CD4-positive, alpha-beta T cell treated with Interleukin-4 for 4 hours (primary cell): Measurements from ENCODE around the gene ALG1.
"Not testable (repeated sequence)": the region's sequence is repeated elsewhere in the genome, so short reads cannot be mapped to it uniquely, and the experiment has no call there.

Source experiments
- DNase-seq: peaks from one replicate; pipeline ENCODE4 v3.0.0-alpha.2; 2020

The ALG1 gene

GRCh38 chr16:5075637-5076036, 4.0 kb downstream of the ALG1 start:
- no peak for DNase-seq

GRCh38 chr16:5077304-5077703, 5.7 kb downstream of the ALG1 start:
- DNase-seq = no peak

- DNase-seq = no peak
Measured at GRCh38 chr16:5078626-5079025, 7.0 kb downstream of the ALG1 start.

- DNase-seq = not testable (repeated sequence)
Measured at GRCh38 chr16:5080461-5080860, 8.8 kb downstream of the ALG1 start.

GRCh38 chr16:5080996-5081395, 9.4 kb downstream of the ALG1 start:
- not testable (repeated sequence) for DNase-seq

GRCh38 chr16:5083646-5084045, 12.0 kb downstream of the ALG1 start:
- not testable (repeated sequence) for DNase-seq

GRCh38 chr16:5084099-5084731, 12.6 kb downstream of the ALG1 start:
- DNase-seq = not testable (repeated sequence)

GRCh38 chr16:5084802-5085201, 13.2 kb downstream of the ALG1 start:
- DNase-seq = peak; percentile 50

DNA sequence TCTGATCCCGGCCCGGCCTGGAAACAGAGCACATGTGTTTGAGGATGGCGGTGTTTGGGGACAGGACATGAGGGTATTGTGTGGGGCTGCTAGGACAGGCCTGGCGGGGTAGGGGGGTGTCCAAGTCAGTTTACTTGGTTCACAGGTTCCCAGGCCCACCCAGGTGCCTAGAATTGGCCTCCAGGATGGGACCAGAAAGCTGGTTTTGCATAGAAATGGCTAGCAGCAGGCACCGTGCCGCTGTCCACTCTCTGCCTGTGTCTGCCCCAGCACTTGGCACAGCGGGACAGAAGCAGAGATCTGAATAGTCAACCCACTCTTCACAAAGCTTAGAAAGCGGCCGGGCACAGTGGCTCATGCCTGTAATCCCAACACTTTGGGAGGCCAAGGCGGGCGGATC, 14.1 kb downstream of the ALG1 start:
- not testable (repeated sequence) for DNase-seq

GRCh38 chr16:5088086-5088790, 16.6 kb downstream of the ALG1 start:
- DNase-seq = not testable (repeated sequence)

- not testable (repeated sequence) for DNase-seq
Measured at GRCh38 chr16:5088936-5089335, 17.3 kb downstream of the ALG1 start.

- DNase-seq = not testable (repeated sequence)
Measured at GRCh38 chr16:5089911-5090555, 18.4 kb downstream of the ALG1 start.

DNA sequence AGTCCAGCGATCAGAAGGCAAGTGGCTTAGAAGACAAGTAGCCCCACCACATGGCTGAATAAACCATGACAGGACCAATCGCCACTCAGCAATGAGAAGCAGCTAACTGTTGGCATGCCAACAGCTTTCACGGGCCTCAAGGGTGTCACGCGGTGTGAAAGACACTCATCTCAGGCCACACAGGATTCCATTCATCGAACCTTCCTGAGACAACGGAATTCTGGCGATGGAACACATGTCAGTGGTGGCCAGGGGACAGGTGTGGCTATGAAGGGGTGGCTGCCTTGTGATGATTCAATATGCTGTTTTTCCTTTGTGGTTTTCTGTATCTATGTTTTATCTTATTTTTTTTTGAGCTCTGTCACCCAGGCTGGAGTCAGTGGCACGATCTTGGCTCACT, 18.9 kb downstream of the ALG1 start:
- DNase-seq = not testable (repeated sequence)

GRCh38 chr16:5093081-5093480, 21.4 kb downstream of the ALG1 start:
- not testable (repeated sequence) for DNase-seq

DNA sequence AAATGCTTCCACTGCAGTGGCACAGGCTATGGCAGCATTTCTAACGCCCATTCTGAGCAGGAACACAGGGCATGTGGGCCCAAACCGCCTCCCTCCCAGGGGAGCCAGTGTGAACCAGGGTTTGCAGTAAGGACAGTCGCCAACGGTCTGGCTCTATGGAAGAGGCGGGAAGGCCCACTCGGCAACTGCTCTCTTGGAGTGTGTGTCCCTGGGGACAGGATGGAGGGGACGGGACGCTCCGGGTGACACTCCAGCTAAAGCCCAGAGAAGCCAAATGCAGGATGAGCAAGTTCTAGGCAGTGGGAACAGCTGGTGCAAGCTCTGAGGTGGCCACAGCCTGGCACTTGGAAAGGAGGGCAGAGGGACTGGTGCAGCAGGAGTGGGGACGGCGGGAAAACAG, 22.1 kb downstream of the ALG1 start:
- not testable (repeated sequence) for DNase-seq

GRCh38 chr16:5095145-5095830, 23.6 kb downstream of the ALG1 start:
- DNase-seq = not testable (repeated sequence)

GRCh38 chr16:5096437-5097060, 24.9 kb downstream of the ALG1 start:
- DNase-seq = not testable (repeated sequence)

- DNase-seq = peak; percentile 19
Measured at GRCh38 chr16:5097061-5097469, 25.4 kb downstream of the ALG1 start.

GRCh38 chr16:5097470-5098220, 26.0 kb downstream of the ALG1 start, which contains the start of gene EEF2KMT:
Gene EEF2KMT (minus strand): TSS chr16:5097795. CDS start chr16:5097739, 56 bp downstream.
- DNase-seq = peak; percentile 97

GRCh38 chr16:5098221-5099159, 26.8 kb downstream of the ALG1 start:
- DNase-seq = peak; percentile 58

- not testable (repeated sequence) for DNase-seq
Measured at GRCh38 chr16:5099174-5099573, 27.5 kb downstream of the ALG1 start.
